Astrocyte of the cerebellum (primary cell): Measurements from ENCODE around the gene CD163L1.

Source experiments
- DNase-seq: peaks from one replicate; pipeline ENCODE4 v3.0.0-alpha.2; 2011; ENCODE audit warnings: low read depth
- H3K4me3 ChIP-seq: 2 replicates; pipeline ENCODE4 v1.5.1; 2011; ENCODE audit warnings: mild to moderate bottlenecking, low read depth, low read length, moderate library complexity
- in situ Hi-C: cut with HindIII; loops from 2 replicates; pipeline ENCODE4 v1.10.0; 2017; ENCODE audit warnings: low sequenced_read_pairs
- TF ChIP-seq, protein P1 (sequence below): IDR thresholded peaks from 2 replicates; pipeline ENCODE4 v1.5.1; 2012; ENCODE audit warnings: low read length, low read depth, moderate library complexity, mild to moderate bottlenecking; ENCODE audit errors: missing control alignments

Gene CD163L1

DNA sequence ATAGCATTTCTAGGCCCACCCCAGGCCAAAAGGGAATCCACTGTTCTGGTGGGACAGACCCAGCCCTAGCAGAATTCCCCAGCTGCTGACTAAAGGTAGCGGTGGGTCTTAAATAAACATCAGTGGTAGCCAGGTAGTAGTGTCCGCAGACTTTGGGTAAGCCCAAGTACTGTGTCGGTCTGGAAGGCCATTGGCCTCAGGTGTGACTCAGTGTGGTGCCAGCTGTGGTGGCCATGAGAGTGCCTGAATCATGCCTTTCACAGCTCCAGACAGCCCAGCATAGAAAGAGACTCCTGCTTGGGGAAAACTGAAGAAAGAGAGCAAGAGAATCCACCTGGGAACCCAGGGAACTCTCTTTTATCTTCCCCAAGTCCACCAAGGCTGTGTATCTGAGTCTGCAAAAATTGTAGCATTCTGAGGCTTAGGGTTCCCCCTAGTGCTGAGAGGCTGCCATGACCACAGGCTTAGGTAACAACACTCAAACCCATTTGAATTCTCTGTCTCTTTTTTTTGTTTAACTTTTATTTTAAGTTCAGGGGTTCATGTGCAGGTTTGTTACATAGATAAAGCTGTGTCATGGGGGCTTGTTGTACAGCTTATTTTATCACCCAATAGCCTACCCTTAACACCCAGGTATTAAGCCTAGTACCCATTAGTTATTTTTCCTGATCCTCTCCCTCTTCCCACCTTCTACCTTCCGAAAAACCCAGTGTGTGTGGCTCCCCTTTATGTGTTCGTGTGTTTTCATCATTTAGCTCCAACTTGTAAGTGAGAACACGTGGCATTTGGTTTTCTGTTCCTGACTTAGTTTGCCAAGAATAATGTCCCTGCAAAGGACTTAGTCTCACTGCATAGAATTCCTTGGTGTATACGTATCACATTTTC lies 16.7 kb upstream of the CD163L1 start:
- TF ChIP-seq, protein P1, sequence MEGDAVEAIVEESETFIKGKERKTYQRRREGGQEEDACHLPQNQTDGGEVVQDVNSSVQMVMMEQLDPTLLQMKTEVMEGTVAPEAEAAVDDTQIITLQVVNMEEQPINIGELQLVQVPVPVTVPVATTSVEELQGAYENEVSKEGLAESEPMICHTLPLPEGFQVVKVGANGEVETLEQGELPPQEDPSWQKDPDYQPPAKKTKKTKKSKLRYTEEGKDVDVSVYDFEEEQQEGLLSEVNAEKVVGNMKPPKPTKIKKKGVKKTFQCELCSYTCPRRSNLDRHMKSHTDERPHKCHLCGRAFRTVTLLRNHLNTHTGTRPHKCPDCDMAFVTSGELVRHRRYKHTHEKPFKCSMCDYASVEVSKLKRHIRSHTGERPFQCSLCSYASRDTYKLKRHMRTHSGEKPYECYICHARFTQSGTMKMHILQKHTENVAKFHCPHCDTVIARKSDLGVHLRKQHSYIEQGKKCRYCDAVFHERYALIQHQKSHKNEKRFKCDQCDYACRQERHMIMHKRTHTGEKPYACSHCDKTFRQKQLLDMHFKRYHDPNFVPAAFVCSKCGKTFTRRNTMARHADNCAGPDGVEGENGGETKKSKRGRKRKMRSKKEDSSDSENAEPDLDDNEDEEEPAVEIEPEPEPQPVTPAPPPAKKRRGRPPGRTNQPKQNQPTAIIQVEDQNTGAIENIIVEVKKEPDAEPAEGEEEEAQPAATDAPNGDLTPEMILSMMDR = peak; percentile 85
- no peak overlapping the region for H3K4me3 ChIP-seq
- peak; percentile 13 for DNase-seq
- in situ Hi-C loops = no loop called here

DNA sequence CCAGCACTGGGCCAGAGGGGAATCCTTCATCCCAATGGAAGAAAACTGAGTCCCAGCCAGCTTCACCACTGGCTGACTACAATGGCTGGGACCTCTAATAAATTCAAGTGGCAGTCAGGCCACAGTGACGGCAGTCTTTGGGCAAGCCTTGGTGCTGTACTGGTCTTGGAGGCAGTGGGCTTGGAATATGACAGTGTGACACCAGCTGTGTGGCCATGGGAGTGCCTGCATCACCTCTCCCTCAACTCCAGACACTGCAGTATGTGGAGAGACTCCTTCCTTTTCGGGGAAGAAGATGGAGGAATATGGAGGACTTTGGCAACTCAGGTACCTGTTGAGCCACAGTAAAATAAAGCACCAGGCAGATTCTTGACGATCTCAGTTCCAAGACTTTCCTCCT lies 16.0 kb upstream of the CD163L1 start:
- in situ Hi-C loops = no loop called here
- H3K4me3 ChIP-seq = no peak overlapping the region
- TF ChIP-seq, protein P1 = no peak
- no peak for DNase-seq

DNA sequence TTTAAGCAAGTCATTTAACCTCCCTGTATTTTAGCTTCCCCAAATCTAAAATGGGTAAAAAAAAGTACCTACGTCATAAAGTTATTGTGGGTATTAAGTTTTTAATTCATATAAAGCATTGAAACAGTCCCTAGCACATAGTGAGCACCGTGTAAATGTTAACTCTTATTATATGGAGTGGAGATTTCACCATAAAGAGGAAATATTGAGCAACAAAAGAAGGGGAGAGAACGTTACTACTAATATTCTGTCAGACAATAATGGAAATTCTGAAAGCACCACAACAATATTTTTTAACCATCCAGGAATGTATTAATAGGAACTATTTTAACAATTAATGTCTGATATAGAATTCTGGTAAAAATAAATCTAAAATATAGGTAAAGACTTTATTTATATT lies 7.8 kb upstream of the CD163L1 start:
- in situ Hi-C loops = no loop called here
- TF ChIP-seq, protein P1 = no peak
- H3K4me3 ChIP-seq = no peak overlapping the region
- no peak for DNase-seq

DNA sequence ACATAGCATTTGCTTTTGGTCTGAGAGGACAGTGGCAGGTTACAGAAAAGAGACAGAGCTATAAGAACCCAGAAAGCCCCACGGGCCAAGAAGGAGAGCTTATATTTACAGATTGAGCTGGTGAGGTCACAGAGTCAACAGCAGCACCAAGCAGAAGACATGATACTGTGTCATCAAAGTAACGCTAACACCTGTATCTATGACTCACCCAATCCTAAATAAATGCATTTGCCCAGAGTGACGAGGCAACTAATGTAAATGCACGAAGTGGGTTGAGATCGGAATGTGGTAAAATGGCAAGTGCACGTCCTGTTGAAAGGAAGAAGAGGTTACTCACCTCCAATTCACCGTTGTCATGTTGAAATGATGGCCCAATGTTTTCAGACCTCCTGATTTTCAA lies 6.7 kb upstream of the CD163L1 start:
- TF ChIP-seq, protein P1 = no peak
- no peak overlapping the region for H3K4me3 ChIP-seq
- DNase-seq = no peak
- in situ Hi-C loops = no loop called here

DNA sequence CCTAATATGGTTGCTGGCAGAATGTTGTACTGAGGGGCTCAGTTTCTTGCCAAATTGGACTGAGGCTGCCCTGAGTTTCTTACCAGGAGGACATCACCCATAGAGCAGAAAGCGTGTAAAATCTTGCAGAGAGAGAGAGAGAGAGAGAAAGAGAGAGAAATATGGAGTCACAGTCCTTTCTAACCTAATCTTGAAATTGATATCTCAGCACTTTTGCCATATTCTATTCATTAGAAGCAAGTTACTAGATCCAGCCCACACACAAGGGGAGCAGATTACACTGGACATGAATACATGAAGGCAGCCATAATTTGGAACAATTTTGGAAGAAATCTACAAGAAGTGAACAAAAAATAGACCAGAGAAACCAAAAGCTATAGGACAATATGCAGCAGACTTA lies 4.1 kb upstream of the CD163L1 start:
- no peak overlapping the region for H3K4me3 ChIP-seq
- TF ChIP-seq, protein P1 = no peak
- DNase-seq = no peak
- in situ Hi-C loops = no loop called here

DNA sequence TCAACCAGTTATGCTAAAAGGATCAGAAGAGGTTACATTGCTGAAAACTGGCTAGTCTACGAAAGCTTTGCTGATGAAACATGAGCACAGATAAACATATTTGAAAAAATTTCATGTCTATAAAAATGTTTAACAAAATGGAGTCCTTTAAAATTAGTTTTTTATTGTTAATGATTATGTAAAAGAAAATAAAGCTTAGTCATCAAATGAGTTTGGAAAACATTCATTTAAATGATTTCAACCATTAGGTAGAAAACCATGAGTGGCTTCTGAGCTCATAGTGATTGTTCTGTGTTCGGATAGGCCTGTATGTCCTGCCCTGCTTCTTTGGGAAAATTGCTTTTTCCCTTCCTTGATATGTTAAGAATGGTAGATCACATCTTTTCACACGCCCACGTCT lies 584 bp upstream of the CD163L1 start:
- TF ChIP-seq, protein P1 = no peak
- no peak overlapping the region for H3K4me3 ChIP-seq

More for the DNA sequence above, 584 bp upstream of the CD163L1 start:
- DNase-seq = no peak
- in situ Hi-C loops = no loop called here
